Panc1 (cell line): Measurements from ENCODE around the gene CD276. TPM values are rescaled to one million over a fixed set of nuclear protein-coding genes. Genes with fewer than 3 reads are reported as not detected.
A peak's percentile ranks its signal among the peaks of the same experiment; 100 is the strongest.
"Not testable (repeated sequence)": the region's sequence is repeated elsewhere in the genome, so short reads cannot be mapped to it uniquely, and the experiment has no call there.

ENCODE experiments used
- ATAC-seq: fragments of 200-7000 bp; cut with Tn5 transposase; 2 replicates; pipeline ENCODE4 v1.9.1; 2020; ENCODE audit warnings: mild to moderate bottlenecking, moderate library complexity
- BruUV-seq: library from RNA; stranded (reverse); fragments of 400-500 nt; replicated peaks from 2 replicates; lab custom pipeline; 2021; lab: Mats Ljungman, UMichigan
- CTCF ChIA-PET: fragments of 300-600 bp; sonication (Branson Sonifier 250); formaldehyde crosslinking; loops from one replicate; lab custom pipeline; 2022; ENCODE audit warnings: antibody characterized with exemption; lab: Charles Lee
- POLR2A ChIA-PET: fragments of 300-600 bp; sonication (Branson Sonifier 250); formaldehyde crosslinking; loops from one replicate; lab custom pipeline; 2022; ENCODE audit warnings: antibody characterized with exemption; lab: Charles Lee
- DNase-seq: peaks from one replicate; pipeline ENCODE4 v3.0.0-alpha.2; 2010; ENCODE audit warnings: low read depth, low spot score
- H3K27ac ChIP-seq: 2 replicates; pipeline ENCODE4 v1.5.1; 2011; ENCODE audit warnings: mild to moderate bottlenecking, low read length, inconsistent platforms
- H3K27me3 ChIP-seq: fragments of 200-500 bp; sonication (Bioruptor generic); 2 replicates; pipeline ENCODE4 v1.6.0; 2014; ENCODE audit warnings: low read length, inconsistent platforms; ENCODE audit not compliant: control insufficient read depth, insufficient read depth
- H3K36me3 ChIP-seq: fragments of 200-500 bp; sonication (Bioruptor generic); 2 replicates; pipeline ENCODE4 v1.5.1; 2014; ENCODE audit warnings: inconsistent platforms, mild to moderate bottlenecking, low read length, moderate library complexity; ENCODE audit not compliant: control insufficient read depth, insufficient read depth
- H3K4me1 ChIP-seq: 2 replicates; pipeline ENCODE4 v1.5.1; 2011; ENCODE audit warnings: inconsistent platforms, mild to moderate bottlenecking, low read length, moderate library complexity; ENCODE audit not compliant: control insufficient read depth, insufficient read depth
- H3K4me3 ChIP-seq, 2 experiments: 2 replicates each; pipeline ENCODE4 v1.5.1; 2011 to 2012; ENCODE audit warnings: low read depth in 2 of 2, low read length in 2 of 2, mild to moderate bottlenecking in 2 of 2, inconsistent platforms in 1 of 2, moderate library complexity in 1 of 2
- H3K9me3 ChIP-seq: fragments of 200-500 bp; sonication (Bioruptor generic); 2 replicates; pipeline ENCODE4 v1.5.1; 2014; ENCODE audit warnings: low read depth, mild to moderate bottlenecking, inconsistent platforms, low read length, moderate library complexity; ENCODE audit not compliant: control insufficient read depth, insufficient read depth
- POLR2AphosphoS5 ChIP-seq: IDR thresholded peaks from 2 replicates; pipeline ENCODE4 v1.6.1; 2012; ENCODE audit warnings: mild to moderate bottlenecking, low read depth, low read length, moderate library complexity
- SIN3A ChIP-seq: IDR thresholded peaks from 2 replicates; pipeline ENCODE4 v1.6.1; 2012; ENCODE audit warnings: low read depth, mild to moderate bottlenecking, low read length, moderate library complexity, borderline replicate concordance; ENCODE audit not compliant: insufficient read depth
- TCF7L2 ChIP-seq: IDR thresholded peaks from 2 replicates; pipeline ENCODE4 v1.6.1; 2011; ENCODE audit warnings: mild to moderate bottlenecking, low read depth, low read length, inconsistent platforms
- in situ Hi-C: cut with HindIII; loops from 2 replicates; pipeline ENCODE4 v1.10.0; 2016; ENCODE audit warnings: low sequenced_read_pairs, low pct_unique_long_range_greater_than_20kb
- intact Hi-C: fragments of 100-400 bp; cut with micrococcal nuclease; formaldehyde crosslinking; loops from one replicate; pipeline ENCODE4 v1.10.0; 2022; ENCODE audit not compliant: unreplicated experiment
- total RNA-seq: library from RNA; stranded (reverse); gene quantifications from one replicate; pipeline ENCODE4 v1.2.1, GENCODE V29; 2021; ENCODE audit not compliant: unreplicated experiment
- TF ChIP-seq, protein P1 (sequence below): fragments of 450-650 bp; IDR thresholded peaks from 2 replicates; pipeline ENCODE4 v1.5.1; 2017; ENCODE audit warnings: mild to moderate bottlenecking
- TF ChIP-seq, protein P2 (sequence below), 2 experiments: IDR thresholded peaks; 2 replicates each; pipeline ENCODE4 v1.6.1; 2011 to 2012; ENCODE audit warnings: low read depth in 2 of 2, control low read depth in 1 of 2, low read length in 1 of 2, mild to moderate bottlenecking in 1 of 2, moderate library complexity in 1 of 2; ENCODE audit not compliant: insufficient read depth in 1 of 2

The CD276 gene
- total RNA-seq, 1 experiment from 2014 or later: 99.1 TPM

DNA sequence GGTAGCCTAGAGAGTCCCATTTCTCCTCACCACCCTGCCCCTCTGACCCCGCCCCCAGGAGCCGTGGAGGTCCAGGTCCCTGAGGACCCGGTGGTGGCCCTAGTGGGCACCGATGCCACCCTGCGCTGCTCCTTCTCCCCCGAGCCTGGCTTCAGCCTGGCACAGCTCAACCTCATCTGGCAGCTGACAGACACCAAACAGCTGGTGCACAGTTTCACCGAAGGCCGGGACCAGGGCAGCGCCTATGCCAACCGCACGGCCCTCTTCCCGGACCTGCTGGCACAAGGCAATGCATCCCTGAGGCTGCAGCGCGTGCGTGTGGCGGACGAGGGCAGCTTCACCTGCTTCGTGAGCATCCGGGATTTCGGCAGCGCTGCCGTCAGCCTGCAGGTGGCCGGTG is 19.4 kb downstream of the CD276 start:
- intact Hi-C loops: loop anchor here (10.0 kb wide), 1 partner anchor 399 kb away; no protein-coding TSS in a partner anchor
- in situ Hi-C loops, DNase-seq, H3K4me1 ChIP-seq, H3K27ac ChIP-seq, POLR2A ChIA-PET, H3K36me3 ChIP-seq, H3K4me3 ChIP-seq, H3K9me3 ChIP-seq, BruUV-seq, H3K27me3 ChIP-seq, ATAC-seq: not testable (repeated sequence)
- CTCF ChIA-PET: interaction anchor here (3.0 kb wide), 1 partner anchor 67 kb away, joined by 8 read pairs; no protein-coding TSS in a partner anchor

DNA sequence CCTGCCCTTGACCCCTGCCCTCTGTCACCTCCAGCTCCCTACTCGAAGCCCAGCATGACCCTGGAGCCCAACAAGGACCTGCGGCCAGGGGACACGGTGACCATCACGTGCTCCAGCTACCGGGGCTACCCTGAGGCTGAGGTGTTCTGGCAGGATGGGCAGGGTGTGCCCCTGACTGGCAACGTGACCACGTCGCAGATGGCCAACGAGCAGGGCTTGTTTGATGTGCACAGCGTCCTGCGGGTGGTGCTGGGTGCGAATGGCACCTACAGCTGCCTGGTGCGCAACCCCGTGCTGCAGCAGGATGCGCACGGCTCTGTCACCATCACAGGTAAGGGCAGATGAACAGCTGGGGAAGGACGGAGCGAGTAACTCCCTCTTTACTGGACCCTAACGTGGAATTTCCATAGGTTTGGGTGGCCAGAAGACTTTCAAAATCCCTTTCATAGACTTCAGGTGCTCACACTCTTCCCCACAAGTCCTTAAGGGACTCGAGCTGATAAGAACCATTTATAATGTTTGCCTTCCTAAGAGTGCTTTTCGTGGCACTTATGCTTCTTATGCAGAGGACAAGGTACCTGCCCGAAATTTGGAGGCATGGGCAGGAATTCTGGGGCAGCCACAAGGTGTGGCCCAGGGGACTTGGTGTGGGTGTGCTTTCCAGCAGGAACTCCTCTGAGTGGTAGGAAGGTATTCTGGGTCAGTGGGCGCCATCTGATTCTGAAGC is 20.1 kb downstream of the CD276 start:
- H3K4me3 ChIP-seq, H3K27me3 ChIP-seq, H3K4me1 ChIP-seq, H3K27ac ChIP-seq, in situ Hi-C loops, H3K36me3 ChIP-seq, BruUV-seq, H3K9me3 ChIP-seq, DNase-seq: not testable (repeated sequence)
- peak; percentile 19 for ATAC-seq
- ChIA-PET CTCF (interaction anchor here (0.6 to 3.0 kb wide), 5 partner anchors 21 to 382 kb away, joined by 3 to 8 read pairs (median 3); no protein-coding TSS in a partner anchor), POLR2A (interaction anchor here (0.6 kb wide), 1 partner anchor 29 kb away, joined by 4 read pairs; no protein-coding TSS in a partner anchor)
- intact Hi-C loops: loop anchor here (10.0 kb wide), 1 partner anchor 400 kb away; no protein-coding TSS in a partner anchor

DNA sequence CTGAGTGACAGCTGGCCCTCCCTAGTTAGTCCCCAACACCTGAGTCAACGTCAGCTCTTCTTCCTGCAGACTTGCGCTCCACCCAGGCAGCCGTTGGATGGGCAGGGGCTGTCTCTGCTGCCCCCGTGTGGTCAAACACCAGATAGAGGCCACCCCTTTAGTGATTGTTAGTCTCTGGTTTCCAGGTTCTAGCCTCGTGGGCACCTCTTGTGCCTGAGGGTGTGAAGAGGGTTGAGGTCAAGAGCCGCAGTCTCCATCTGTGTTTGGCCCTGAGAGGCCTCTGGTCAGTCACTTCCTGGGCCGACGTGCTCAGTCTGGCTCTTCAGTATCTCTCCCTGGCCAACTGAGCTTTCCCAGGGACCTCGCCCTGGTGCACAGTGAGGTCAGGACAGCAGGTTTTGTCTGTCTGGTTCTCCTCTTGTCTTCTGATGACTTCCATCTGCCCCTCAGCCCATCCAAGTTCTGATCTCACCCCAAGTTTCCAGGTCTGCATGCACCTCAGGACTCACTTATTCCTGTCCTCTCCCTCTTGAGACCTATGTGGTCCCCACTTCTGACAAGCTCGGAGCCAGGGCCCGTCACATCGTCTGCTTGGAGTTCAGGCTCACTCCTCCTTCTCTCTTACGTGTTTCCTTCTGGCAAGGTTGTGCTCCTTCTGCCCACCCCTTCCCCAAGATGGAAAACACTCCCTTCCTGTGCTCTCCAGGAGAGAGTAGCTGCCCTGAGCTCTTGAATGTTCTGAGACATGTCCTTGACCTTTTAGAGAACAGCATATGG is 20.9 kb downstream of the CD276 start:
- H3K36me3 ChIP-seq: peaks cover 3% of the 10 kb centered on the region; the same call in 1 of the 2 replicates
- no TSS peak for BruUV-seq
- H3K27me3 ChIP-seq: no peaks in the 10 kb centered on the region
- H3K9me3 ChIP-seq: no peaks in the 10 kb centered on the region
- intact Hi-C loops (loop anchor here (10.0 kb wide), 1 partner anchor 400 kb away; no protein-coding TSS in a partner anchor), in situ Hi-C loops (no loop called here)
- TF ChIP-seq SIN3A (no peak), POLR2AphosphoS5 (no peak), TCF7L2 (no peak)
- TF ChIP-seq, protein P1, sequence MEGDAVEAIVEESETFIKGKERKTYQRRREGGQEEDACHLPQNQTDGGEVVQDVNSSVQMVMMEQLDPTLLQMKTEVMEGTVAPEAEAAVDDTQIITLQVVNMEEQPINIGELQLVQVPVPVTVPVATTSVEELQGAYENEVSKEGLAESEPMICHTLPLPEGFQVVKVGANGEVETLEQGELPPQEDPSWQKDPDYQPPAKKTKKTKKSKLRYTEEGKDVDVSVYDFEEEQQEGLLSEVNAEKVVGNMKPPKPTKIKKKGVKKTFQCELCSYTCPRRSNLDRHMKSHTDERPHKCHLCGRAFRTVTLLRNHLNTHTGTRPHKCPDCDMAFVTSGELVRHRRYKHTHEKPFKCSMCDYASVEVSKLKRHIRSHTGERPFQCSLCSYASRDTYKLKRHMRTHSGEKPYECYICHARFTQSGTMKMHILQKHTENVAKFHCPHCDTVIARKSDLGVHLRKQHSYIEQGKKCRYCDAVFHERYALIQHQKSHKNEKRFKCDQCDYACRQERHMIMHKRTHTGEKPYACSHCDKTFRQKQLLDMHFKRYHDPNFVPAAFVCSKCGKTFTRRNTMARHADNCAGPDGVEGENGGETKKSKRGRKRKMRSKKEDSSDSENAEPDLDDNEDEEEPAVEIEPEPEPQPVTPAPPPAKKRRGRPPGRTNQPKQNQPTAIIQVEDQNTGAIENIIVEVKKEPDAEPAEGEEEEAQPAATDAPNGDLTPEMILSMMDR: peak; percentile 95
- TF ChIP-seq, protein P2, sequence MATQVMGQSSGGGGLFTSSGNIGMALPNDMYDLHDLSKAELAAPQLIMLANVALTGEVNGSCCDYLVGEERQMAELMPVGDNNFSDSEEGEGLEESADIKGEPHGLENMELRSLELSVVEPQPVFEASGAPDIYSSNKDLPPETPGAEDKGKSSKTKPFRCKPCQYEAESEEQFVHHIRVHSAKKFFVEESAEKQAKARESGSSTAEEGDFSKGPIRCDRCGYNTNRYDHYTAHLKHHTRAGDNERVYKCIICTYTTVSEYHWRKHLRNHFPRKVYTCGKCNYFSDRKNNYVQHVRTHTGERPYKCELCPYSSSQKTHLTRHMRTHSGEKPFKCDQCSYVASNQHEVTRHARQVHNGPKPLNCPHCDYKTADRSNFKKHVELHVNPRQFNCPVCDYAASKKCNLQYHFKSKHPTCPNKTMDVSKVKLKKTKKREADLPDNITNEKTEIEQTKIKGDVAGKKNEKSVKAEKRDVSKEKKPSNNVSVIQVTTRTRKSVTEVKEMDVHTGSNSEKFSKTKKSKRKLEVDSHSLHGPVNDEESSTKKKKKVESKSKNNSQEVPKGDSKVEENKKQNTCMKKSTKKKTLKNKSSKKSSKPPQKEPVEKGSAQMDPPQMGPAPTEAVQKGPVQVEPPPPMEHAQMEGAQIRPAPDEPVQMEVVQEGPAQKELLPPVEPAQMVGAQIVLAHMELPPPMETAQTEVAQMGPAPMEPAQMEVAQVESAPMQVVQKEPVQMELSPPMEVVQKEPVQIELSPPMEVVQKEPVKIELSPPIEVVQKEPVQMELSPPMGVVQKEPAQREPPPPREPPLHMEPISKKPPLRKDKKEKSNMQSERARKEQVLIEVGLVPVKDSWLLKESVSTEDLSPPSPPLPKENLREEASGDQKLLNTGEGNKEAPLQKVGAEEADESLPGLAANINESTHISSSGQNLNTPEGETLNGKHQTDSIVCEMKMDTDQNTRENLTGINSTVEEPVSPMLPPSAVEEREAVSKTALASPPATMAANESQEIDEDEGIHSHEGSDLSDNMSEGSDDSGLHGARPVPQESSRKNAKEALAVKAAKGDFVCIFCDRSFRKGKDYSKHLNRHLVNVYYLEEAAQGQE (IDR thresholded peaks at IDR 0.05; ENCODE audit: insufficient read depth in 1 of 2, low read depth in 2 of 2, low read length in 1 of 2): no peak
- H3K27ac ChIP-seq: no peak overlapping the region
- H3K4me1 ChIP-seq: no peaks in the 10 kb centered on the region
- ATAC-seq: peak; percentile 86
- ChIA-PET CTCF (interaction anchor here (0.6 to 3.0 kb wide), 9 partner anchors 14 to 383 kb away, joined by 3 to 8 read pairs (median 3); no protein-coding TSS in a partner anchor), POLR2A (interaction anchor here (0.6 kb wide), 1 partner anchor 30 kb away, joined by 4 read pairs; no protein-coding TSS in a partner anchor)
- DNase-seq: no peak
- H3K4me3 ChIP-seq: no peak overlapping the region
